HepG2 (cell line): ENCODE data around the gene DAB2. TPM values are rescaled to one million over a fixed set of nuclear protein-coding genes. Genes with fewer than 3 reads are reported as not detected.

ENCODE experiments used
- AKNA ChIP-seq: sonication (generic); formaldehyde crosslinking; IDR thresholded peaks from 2 replicates; pipeline ENCODE4 v1.4.0; 2020; ENCODE audit warnings: missing genetic modification reagents, borderline replicate concordance
- BCL6 ChIP-seq: IDR thresholded peaks from 2 replicates; pipeline ENCODE4 v1.6.1; 2016; ENCODE audit warnings: missing genetic modification reagents, missing compliant biosample characterization
- CCAR2 ChIP-seq: fragments of 200-400 bp; formaldehyde crosslinking; optimal IDR thresholded peaks from 2 replicates; pipeline ENCODE3; 2018; ENCODE audit warnings: low read depth, mild to moderate bottlenecking, low read length, moderate library complexity
- CTCF ChIP-seq: sonication (generic); formaldehyde crosslinking; IDR thresholded peaks from 2 replicates; pipeline ENCODE4 v1.5.0; 2020; ENCODE audit warnings: mild to moderate bottlenecking, missing genetic modification reagents, moderate library complexity
- HMG20A ChIP-seq: IDR thresholded peaks from 2 replicates; pipeline ENCODE4 v1.6.1; 2016; ENCODE audit warnings: borderline replicate concordance
- IRF2 ChIP-seq: IDR thresholded peaks from 2 replicates; pipeline ENCODE4 v1.6.1; 2018; ENCODE audit warnings: missing genetic modification reagents, missing compliant biosample characterization
- NONO ChIP-seq, 2 experiments: fragments of 450-650 bp in 1 of 2; sonication (generic) in 1 of 2; formaldehyde crosslinking in 1 of 2; IDR thresholded peaks in 1 of 2; conservative IDR thresholded peaks in 1 of 2; 2 replicates each; pipeline versions ENCODE4 v1.6.1 to v1.8.0; 2017 to 2022; ENCODE audit warnings: mild to moderate bottlenecking in 1 of 2, missing genetic modification reagents in 1 of 2, moderate library complexity in 1 of 2
- PRPF4 ChIP-seq: fragments of 200-400 bp; formaldehyde crosslinking; IDR thresholded peaks from 2 replicates; pipeline ENCODE4 v1.6.1; 2016; ENCODE audit warnings: low read length, low read depth; ENCODE audit not compliant: poor library complexity, severe bottlenecking
- RFXAP ChIP-seq: sonication (generic); formaldehyde crosslinking; IDR thresholded peaks from 2 replicates; pipeline ENCODE4 v1.4.0; 2020; ENCODE audit warnings: missing genetic modification reagents, borderline replicate concordance
- THRA ChIP-seq: sonication (generic); formaldehyde crosslinking; IDR thresholded peaks from 2 replicates; pipeline ENCODE4 v1.4.0; 2020; ENCODE audit warnings: missing genetic modification reagents, borderline replicate concordance
- ZMYM4 ChIP-seq: sonication (generic); formaldehyde crosslinking; IDR thresholded peaks from 2 replicates; pipeline ENCODE4 v1.8.1; 2023; ENCODE audit warnings: mild to moderate bottlenecking, missing genetic modification reagents
- ZNF24 ChIP-seq: fragments of 450-650 bp; IDR thresholded peaks from 2 replicates; pipeline ENCODE4 v1.6.1; 2017; ENCODE audit warnings: antibody characterized with exemption, mild to moderate bottlenecking
- ZNF256 ChIP-seq: sonication (generic); formaldehyde crosslinking; conservative IDR thresholded peaks from 2 replicates; pipeline ENCODE4 v1.4.0; 2020; ENCODE audit warnings: missing genetic modification reagents
- ZNF367 ChIP-seq: sonication (generic); formaldehyde crosslinking; IDR thresholded peaks from 2 replicates; pipeline ENCODE4 v1.4.0; 2020; ENCODE audit warnings: missing genetic modification reagents, borderline replicate concordance
- ZNF503 ChIP-seq: sonication (generic); formaldehyde crosslinking; IDR thresholded peaks from 2 replicates; pipeline ENCODE4 v1.4.0; 2020; ENCODE audit warnings: missing genetic modification reagents
- ZNF709 ChIP-seq: sonication (generic); formaldehyde crosslinking; IDR thresholded peaks from 2 replicates; pipeline ENCODE4 v1.5.0; 2020; ENCODE audit warnings: mild to moderate bottlenecking, missing genetic modification reagents
- ZNF775 ChIP-seq: sonication (generic); formaldehyde crosslinking; IDR thresholded peaks from 2 replicates; pipeline ENCODE4 v1.4.0; 2020; ENCODE audit warnings: missing genetic modification reagents, mild to moderate bottlenecking, moderate library complexity, borderline replicate concordance
- polyA plus RNA-seq, 8 experiments: library from polyadenylated mRNA; depleted of rRNA in 3 of 8; stranded (reverse) in 7 of 8; unstranded in 1 of 8; fragments of >200 nt; fragmentation: Illumina TruSeq in 4 of 8; extraction: Trizol in 4 of 8; gene quantifications; 2 replicates each; pipeline versions ENCODE4 v1.2.1 to v1.2.3, GENCODE V29; 2011 to 2016; ENCODE audit warnings: low read depth in 4 of 8, missing spikeins in 1 of 8, mixed read lengths in 1 of 8; ENCODE audit not compliant: insufficient read depth in 1 of 8
- total RNA-seq, 5 experiments: library from RNA; depleted of rRNA; stranded (reverse); fragments of >200 nt; fragmentation: Illumina TruSeq; extraction: Trizol; gene quantifications; 2 replicates each; pipeline ENCODE4 v1.2.3, GENCODE V29; 2016; ENCODE audit warnings: low read depth in 1 of 5

DAB2 gene
- total and polyA plus RNA-seq, 2 of the 13 experiments (the other 11 are each of a cell fraction or from before 2014, with no cell fraction given) = 6.4 to 6.5 TPM

GRCh38 chr5:39424736-39425637, at the start of gene DAB2 (continued):
- TF ChIP-seq AKNA (CRISPR knock-in tag) (no peak), HMG20A (peak; percentile 37; the same call in 1 of the 2 replicates), ZNF256 (CRISPR knock-in tag) (no peak), ZNF367 (CRISPR knock-in tag) (no peak), ZMYM4 (CRISPR knock-in tag) (peak; percentile 86), NONO (IDR thresholded peaks at IDR 0.05) (no peak), NONO (CRISPR knock-in tag; conservative IDR thresholded peaks at IDR 0.05) (peak; percentile 48; the same call in 1 of the 2 replicates), ZNF709 (CRISPR knock-in tag) (0 out of 2 replicates have a peak, but pooled peaks have one; percentile 33), ZNF775 (CRISPR knock-in tag) (no peak), THRA (CRISPR knock-in tag) (peak; percentile 98), CCAR2 (no peak), ZNF24 (no peak), BCL6 (peak; percentile 60), CTCF (CRISPR knock-in tag) (peak; percentile 84), IRF2 (CRISPR knock-in tag) (peak; percentile 54; the same call in 1 of the 2 replicates), ZNF503 (CRISPR knock-in tag) (peak; percentile 57; the same call in 1 of the 2 replicates), RFXAP (CRISPR knock-in tag) (peak; percentile 67; the same call in 1 of the 2 replicates), PRPF4 (peak; percentile 14)
